NCI-H510A (cell line): ENCODE data around the gene GABRR3.
"Not testable (repeated sequence)": the region's sequence is repeated elsewhere in the genome, so short reads cannot be mapped to it uniquely, and the experiment has no call there.

ENCODE experiments used
- DNase-seq: peaks from one replicate; lab custom pipeline; 2025; lab: John Stamatoyannopoulos, UW

The GABRR3 gene

GRCh38 chr3:98021830-98022560 is 13.1 kb downstream of the GABRR3 start:
- DNase-seq = no peak

- DNase-seq = no peak
Measured at GRCh38 chr3:98020412-98020811, 14.7 kb downstream of the GABRR3 start.

- no peak for DNase-seq
Measured at GRCh38 chr3:98018301-98018700, 16.8 kb downstream of the GABRR3 start.

GRCh38 chr3:98014268-98014585 is 20.9 kb downstream of the GABRR3 start:
- DNase-seq = no peak

- DNase-seq = no peak
Measured at GRCh38 chr3:98013411-98014267, 21.5 kb downstream of the GABRR3 start.

GRCh38 chr3:98012979-98013378 is 22.1 kb downstream of the GABRR3 start:
- no peak for DNase-seq

- not testable (repeated sequence) for DNase-seq
Measured at GRCh38 chr3:98010883-98011449, 24.1 kb downstream of the GABRR3 start.

GRCh38 chr3:98010194-98010882 is 24.8 kb downstream of the GABRR3 start:
- DNase-seq = no peak

GRCh38 chr3:98008855-98009254 is 26.3 kb downstream of the GABRR3 start:
- no peak for DNase-seq

- DNase-seq = no peak
Measured at GRCh38 chr3:98005438-98005837, 29.7 kb downstream of the GABRR3 start.

GRCh38 chr3:98004721-98005120 is 30.4 kb downstream of the GABRR3 start:
- no peak for DNase-seq

- DNase-seq = no peak
Measured at GRCh38 chr3:98003306-98003969, 31.7 kb downstream of the GABRR3 start.

GRCh38 chr3:98002717-98003116 is 32.4 kb downstream of the GABRR3 start:
- DNase-seq = no peak

- no peak for DNase-seq
Measured at GRCh38 chr3:97999994-98000393, 35.1 kb downstream of the GABRR3 start.

GRCh38 chr3:97999103-97999502 is 36.0 kb downstream of the GABRR3 start:
- DNase-seq = no peak

GRCh38 chr3:97996988-97997387 is 38.1 kb downstream of the GABRR3 start:
- no peak for DNase-seq

- no peak for DNase-seq
Measured at GRCh38 chr3:97994328-97994945, 40.7 kb downstream of the GABRR3 start.

- no peak for DNase-seq
Measured at GRCh38 chr3:97993526-97993925, 41.6 kb downstream of the GABRR3 start.

- no peak for DNase-seq
Measured at GRCh38 chr3:97992547-97993173, 42.5 kb downstream of the GABRR3 start.

GRCh38 chr3:97991293-97991682 is 43.8 kb downstream of the GABRR3 start:
- no peak for DNase-seq
